DMS153 treated with DMSO at 0.1 percent for 48 hours (cell line): ENCODE measurements around the gene NXPH4.
A peak's percentile ranks its signal among the peaks of the same experiment; 100 is the strongest.

Source experiments
- DNase-seq: peaks from one replicate; lab custom pipeline; 2025; ENCODE audit not compliant: unreplicated experiment; lab: John Stamatoyannopoulos, UW

NXPH4 gene

DNA sequence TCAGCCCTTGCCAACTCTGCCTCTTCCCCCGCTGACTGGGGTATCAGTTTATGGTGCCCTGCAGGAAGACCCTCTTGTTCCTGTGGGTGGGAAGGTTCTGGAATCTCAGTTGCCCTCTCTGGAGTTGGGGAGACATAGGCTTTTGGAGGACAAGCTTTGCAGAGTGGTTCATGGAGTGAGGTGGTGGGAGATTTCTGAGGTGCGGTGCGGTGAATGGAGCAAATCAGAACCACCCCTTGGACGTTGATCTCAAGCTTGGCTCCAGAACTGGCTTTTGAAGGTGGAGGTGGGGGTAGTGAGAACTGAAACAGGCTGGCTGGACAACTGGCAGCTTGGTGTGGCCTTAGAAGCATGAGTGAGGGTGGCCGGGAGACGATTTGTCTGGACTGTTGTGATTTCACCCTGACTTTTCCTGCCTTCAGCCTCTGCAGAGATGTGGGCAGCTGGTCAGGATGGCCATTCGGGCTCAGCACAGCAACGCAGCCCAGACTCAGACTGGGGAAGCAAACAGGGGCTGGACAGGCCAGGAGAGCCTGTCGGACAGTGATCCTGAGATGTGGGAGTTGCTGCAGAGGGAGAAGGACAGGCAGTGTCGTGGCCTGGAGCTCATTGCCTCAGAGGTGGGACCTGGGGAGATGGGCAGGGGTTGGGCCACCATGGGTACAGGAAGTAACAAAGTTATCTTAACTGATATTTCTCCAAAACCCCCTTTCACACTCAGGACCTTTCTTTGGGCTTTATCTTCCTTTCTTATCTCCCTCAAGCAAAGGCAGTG is 14.0 kb downstream of the NXPH4 start:
- no peak for DNase-seq

DNA sequence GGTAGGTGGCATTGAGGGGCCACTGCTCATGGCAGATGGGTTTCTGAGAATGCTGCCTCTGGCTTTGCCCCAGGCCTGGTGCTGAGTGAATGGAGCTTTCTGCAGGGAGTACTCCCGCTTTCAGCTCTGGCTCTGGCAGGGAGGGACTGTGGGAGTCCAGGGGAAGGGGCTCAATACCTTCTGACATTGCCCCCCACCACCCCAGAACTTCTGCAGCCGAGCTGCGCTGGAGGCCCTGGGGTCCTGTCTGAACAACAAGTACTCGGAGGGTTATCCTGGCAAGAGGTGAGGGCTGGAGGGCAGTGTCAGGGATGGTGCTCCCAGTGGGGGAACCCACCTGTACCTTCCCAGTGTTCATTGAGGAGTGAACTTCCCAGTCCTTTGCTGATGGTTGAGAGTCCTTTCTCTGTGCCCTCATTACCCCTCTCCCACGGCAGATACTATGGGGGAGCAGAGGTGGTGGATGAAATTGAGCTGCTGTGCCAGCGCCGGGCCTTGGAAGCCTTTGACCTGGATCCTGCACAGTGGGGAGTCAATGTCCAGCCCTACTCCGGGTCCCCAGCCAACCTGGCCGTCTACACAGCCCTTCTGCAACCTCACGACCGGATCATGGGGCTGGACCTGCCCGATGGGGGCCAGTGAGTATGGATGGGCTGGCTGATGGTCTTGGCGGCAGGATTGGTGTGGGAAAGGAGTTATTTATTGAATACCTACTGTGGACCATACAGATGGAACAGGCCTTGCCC is 14.9 kb downstream of the NXPH4 start:
- DNase-seq: no peak

DNA sequence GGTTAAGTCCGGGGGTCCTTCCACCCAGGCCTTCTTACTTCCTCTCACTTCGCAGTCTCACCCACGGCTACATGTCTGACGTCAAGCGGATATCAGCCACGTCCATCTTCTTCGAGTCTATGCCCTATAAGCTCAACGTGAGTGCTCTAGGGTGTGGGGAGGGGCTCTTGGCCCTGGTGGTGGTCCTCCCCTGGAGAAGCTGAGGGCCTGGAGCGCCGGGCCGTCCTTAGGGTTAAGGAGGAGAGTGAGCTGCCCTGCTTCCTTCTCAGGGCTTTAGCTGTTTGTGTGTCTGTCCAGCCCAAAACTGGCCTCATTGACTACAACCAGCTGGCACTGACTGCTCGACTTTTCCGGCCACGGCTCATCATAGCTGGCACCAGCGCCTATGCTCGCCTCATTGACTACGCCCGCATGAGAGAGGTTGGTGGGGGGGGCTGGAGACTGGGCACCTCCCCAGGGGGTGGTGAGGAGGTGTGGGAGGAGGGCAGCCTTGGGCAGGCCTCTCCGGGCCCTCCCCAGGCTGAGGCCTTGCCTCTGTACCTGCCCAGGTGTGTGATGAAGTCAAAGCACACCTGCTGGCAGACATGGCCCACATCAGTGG is 15.7 kb downstream of the NXPH4 start:
- DNase-seq: no peak

DNA sequence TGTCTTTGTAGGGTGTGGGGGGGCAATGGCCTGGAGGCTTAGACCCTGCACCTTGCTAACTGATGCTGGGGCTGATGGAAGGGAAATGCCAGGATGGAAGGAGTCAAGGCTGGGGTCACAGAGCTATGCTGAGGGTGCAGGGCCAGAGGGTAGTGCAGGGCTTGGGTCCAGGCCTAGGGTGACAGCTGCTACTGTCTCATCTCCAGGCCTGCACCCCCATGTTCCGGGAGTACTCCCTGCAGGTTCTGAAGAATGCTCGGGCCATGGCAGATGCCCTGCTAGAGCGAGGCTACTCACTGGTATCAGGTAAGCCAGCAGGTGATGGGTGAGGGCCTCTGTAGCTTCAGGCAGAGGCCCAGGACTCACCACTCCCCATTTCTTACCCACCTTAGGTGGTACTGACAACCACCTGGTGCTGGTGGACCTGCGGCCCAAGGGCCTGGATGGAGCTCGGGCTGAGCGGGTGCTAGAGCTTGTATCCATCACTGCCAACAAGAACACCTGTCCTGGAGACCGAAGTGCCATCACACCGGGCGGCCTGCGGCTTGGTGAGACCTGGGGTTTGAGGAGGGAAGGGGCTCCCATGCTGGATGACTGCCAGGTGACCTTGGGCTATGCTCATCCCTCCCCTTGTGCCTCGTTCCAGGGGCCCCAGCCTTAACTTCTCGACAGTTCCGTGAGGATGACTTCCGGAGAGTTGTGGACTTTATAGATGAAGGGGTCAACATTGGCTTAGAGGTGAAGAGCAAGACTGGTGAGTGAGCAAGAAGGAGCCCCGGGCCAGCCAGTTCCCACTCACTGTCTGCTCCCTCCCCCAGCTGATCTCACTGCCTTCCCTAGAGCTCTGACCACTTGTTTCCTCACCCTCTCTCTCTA is 17.0 kb downstream of the NXPH4 start:
- no peak for DNase-seq

DNA sequence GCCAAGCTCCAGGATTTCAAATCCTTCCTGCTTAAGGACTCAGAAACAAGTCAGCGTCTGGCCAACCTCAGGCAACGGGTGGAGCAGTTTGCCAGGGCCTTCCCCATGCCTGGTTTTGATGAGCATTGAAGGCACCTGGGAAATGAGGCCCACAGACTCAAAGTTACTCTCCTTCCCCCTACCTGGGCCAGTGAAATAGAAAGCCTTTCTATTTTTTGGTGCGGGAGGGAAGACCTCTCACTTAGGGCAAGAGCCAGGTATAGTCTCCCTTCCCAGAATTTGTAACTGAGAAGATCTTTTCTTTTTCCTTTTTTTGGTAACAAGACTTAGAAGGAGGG is 17.6 kb downstream of the NXPH4 start:
- no peak for DNase-seq

DNA sequence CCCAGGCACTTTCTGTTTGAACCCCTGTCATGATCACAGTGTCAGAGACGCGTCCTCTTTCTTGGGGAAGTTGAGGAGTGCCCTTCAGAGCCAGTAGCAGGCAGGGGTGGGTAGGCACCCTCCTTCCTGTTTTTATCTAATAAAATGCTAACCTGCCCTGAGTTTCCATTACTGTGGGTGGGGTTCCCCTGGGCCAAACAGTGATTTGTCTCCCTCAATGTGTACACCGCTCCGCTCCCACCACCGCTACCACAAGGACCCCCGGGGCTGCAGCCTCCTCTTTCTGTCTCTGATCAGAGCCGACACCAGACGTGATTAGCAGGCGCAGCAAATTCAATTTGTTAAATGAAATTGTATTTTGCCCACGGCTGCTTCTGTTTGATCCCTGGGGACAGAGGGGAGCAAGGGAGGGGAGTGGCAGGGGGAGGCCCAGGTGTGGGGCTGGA is 18.0 kb downstream of the NXPH4 start:
- DNase-seq: no peak

DNA sequence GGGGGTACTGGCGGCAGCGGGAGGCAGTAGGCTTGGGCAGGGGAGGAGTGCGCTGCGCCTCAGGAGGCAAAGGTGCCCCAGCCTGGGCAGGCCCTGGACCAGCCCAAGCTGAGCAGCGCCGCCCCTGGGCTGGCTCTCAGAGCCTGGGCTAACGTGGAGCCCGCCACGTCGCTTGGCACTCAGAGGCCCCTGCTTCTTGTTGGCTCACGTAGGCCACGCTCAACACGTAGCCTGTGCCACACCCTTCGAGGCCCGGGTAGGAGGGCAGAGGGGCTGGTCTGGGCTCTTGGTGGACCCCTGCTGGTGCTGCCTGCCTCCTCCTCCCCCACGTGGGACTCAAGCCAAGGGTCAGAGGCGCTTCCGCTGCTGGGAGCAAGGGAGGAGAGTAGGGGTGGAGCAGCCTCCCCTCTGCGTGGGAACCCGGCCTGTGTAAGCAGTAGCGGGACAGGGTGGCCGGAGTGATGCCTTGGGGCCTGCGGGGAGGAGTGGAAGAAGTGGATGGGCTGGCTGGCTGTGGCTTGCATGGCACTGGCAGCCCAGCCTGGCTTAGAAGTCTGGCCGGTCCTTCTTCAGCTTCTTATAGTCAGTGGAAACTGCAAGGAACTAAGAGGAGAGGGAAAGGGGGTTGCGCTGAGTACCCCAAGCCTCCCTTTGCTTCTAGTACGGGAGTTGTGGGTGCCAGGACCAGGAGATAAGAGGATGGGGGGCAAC is 18.6 kb downstream of the NXPH4 start:
- DNase-seq: no peak

DNA sequence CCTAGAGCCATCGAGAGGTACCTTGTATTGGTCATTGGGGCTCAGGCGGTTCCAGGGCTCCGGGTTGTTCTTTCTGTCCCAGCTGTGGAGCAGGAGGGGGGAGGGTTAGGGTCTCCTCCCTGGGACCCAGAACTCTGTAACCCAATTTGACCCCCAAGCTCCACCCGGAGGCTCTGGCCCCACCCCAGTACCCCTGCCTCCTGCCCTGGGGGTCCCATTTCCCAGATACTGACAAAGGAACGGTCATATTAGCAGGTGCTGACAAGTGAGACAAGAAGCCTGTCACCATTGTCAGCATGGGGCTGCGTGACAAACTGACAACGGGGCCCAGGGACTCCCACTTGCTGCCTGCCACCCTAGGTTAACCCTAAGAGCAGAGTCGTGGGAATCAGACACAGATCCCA is 19.1 kb downstream of the NXPH4 start:
- DNase-seq: no peak

DNA sequence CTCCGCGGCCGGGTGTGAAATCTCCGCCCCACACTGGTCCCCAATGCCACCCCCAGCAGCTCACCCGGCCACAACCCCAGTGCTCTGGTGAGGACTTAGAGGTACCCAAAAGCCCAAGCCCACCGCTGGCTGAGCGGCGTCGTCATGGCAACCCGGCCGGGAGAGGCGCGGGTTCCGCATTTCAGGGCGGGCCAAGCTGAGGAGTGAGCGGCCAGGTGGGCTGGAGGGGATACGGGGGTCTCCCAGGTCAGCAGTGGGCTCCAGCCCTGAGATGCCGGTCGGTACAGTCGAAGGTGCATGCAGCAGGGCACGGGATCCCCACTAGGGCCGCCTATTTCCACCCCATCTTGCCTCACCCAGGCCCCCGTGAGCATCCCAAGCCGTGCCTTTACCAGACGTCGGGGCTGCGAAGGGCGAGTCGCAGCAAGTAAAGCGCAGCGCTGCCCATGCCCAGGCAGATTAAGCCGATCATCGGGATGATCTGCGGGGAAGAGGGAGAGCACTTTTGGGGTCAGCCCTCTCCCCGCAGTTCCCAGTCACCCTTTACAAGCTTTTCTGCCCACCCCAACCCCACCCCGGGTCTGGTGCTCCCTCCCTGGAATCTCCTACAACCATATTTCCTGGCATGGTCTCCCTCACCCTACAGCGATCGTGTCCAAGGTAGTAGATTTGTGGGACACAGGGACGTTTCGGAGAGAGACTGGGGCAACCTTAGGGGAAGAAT is 19.8 kb downstream of the NXPH4 start:
- no peak for DNase-seq

DNA sequence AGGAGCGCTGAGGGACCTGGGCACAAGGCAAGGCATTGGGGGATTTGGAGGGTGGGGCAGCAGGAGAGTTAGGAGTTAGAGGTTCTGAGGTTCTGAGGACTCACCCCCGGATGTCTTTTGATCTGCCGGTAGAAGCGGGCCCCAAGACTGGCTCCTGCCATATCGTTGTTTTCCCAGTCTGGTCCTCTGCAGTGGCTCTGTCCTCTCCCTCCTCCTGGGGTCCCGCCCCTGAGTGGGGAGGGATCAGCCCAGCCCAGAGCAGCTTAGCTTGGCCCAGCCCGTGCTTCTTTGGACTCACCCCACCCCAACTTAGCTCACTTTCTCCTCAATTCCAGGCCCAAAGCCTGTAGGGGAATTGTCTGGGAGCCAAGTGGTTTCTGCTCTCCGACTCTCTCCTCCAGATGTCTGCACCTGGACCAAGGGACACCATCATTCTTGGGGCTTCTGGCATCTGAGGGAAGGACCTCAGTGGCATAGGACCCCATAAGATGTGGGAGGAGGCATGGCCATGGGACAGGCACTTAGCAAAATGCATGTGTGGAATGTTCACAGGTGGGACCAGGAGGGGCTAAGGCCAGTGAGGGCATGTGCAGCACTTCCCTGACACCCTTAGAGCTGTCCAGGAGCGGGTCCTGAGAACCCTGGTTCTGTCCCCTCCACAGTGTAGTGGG is 20.5 kb downstream of the NXPH4 start:
- no peak for DNase-seq

DNA sequence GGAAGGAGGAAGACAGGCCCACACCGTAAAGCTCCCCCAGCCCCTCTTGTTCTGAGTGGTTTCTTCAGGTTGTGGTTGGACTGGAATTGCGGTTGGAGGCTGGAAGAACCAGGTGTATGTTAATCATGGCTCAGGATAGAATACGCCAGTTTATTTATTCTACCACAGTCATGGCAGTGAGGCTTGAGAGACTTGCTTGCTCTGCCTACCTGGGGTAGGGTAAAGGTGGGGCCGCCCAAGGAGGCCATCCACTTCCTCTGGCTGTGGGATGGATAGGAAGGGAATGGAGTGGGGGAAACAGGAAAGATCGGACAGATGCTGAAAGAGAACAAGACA is 21.0 kb downstream of the NXPH4 start:
- no peak for DNase-seq

DNA sequence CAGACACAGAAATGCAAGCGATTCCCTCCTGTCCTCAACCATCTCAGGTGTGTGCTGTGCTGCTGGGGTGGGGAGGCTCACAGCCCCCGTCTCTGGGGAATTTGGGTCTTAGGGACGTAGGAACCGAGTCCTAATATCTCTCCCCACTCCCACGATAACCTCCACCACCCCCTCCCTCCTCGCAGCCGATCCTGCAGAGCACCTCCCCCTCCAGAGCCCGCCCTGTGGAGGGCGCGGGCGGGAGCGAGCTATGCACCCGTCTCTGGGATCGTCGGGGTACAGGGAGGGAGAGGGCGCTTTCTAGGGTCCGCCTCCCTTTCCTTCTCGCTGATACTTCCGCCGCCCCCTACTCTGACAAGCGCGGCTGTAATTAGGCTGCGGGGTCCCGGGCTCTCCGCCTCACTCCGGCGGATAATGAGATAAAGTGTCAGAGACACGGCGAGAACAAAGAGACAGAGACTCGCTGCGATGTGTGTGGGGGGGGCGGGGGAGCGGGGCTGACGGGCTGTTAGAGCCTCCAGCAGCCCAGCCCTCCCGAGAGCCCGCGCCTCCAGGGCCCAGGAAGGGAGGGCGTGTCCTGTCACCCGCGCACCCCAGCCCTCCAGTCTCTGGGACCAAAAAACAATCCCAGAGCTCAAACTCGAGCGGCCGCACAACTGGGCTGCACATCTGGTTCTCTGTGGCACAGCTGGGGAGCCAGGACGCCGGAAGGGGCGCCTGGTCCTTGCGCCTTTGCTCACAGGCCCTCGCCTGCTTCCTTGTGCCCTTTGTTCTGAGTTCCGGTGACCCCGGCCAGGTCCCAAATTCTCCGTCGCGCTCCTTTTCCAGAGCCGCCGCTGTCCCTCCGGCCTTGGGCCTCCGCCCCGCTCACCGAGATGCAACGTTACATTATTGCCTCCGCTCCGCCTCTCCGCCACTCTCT is 21.6 kb downstream of the NXPH4 start:
- DNase-seq: peak; percentile 17

DNA sequence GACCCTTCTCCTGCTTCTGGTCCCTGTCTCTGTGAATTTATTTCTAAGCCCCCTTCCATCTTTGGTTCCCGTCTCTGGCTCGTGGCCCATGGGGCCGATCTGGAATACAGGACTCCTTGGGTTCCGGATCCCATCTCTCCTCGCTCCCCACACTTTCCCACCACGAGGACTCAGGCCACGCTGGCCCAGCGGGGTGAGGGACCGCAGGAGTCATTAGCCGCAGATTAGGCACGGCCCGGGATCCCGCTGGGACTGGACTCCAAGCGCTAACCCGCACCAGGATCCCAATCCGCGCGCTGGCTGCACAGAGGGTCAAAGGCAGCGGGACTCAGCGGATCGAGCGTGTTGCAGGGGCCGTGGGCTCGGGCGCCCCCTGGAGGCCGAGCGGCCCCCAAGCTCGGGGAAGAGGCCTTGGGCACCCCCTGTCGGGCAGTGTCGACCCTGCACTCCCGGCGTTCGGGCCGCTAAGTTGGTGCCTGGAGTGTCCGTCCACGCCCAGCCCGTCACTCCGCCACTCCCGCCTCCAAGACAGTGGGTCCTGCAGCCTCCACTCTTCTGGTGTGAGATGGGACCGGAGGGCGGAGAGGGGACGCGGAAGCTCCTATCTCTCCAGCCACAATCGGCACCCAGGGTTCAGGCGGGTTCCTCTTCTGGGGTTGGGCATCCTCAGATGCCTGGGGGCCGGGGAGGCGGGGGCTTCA is 22.4 kb downstream of the NXPH4 start:
- peak; percentile 80 for DNase-seq

DNA sequence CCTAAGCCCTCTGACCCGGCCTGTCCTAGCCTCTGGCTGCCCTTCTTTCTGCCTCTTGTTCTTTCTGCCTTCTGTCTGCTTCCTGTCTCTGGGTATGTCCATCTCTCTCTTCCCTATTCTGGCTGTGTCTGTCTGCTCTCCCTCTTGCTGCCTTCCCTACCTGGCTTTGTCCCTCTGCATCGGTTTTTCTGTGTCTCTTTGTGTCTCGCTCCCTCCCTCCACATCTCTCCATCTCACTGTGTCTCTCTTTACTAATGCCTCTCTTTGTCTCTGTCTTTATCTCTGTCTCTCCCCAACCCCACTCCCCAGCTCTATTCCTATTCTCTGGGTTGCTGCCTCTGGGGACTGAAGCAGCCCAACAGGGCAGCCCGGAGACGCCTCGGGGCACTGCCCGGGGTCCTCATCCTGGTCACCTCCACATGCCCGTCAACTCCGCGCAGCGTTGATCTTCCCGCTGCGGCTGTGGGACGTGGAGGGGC is 23.0 kb downstream of the NXPH4 start:
- no peak for DNase-seq

DNA sequence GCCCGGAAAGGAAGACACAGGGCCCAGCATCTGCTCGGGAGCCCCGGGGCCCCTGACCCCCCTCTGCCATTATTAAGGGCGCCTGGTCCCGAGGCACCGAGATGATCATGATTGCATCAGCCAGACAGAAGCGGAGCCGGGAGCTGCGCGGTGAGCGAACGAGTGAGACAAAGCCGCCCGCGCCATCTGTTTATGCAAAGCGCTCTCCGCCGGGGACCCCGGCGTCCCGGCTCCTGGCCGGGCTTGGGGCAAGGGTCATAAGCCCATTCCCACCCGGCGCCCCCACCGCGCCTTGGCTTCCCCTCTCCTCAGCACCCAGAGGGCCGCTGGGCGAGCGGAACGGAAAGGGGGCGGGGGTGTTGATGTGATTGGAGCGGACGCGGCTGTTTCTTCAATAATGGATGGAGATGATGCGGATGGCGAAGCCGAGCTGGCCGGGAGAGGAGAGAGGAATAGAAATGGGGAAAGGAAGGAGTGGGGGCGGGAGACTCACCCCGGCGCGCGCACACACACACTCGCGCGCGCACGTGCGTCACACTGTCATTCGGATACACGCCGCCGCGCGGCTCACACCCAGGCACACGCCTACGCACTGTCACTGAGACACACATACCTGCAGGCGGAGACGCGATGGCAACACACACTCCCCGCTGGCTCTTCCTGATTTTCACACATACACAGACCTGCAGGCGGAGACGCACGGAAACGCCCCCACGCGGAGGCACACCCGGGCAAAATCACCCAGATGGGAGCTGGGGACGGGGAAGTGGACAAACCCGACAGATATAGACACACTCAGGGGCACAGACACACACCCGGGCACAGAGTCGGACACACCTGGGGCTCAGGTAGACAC is 23.7 kb downstream of the NXPH4 start:
- peak; percentile 58 for DNase-seq

DNA sequence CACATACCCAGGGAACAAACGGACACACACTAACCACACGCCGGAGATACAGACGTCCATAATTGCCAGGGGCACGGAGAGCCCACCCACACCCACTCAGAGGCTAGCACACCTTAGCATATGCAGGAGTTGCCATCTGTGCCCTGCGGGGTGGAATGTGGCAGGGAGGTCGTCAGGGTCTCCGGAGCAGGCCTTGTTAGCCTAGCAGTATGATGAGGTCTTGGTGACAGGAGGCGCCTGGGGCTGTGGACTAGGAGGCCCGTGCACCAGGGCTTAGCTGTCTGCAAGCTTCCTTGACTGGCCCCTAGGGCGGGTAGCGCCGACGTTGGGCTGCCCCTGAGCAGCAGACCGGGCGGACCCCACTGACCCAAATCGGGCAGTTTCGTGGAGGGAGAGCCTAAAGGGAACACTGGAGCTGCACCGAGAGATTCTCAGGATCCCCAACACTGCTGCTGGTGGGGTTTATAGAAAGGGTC is 24.4 kb downstream of the NXPH4 start:
- DNase-seq: no peak
